Lower leg skin (tissue), 3 donors: ENCODE measurements around the gene PLAGL2.

Experiments used
- POLR2A ChIP-seq, 2 donors: fragments of 450-650 bp; IDR thresholded peaks; one replicate each; pipeline ENCODE4 v1.6.1; 2016 to 2017; ENCODE audit warnings: antibody characterized with exemption in 2 of 2, mild to moderate bottlenecking in 1 of 2, moderate library complexity in 1 of 2
- TF ChIP-seq, protein P1 (sequence below), 3 donors: fragments of 450-650 bp; IDR thresholded peaks; one replicate each; pipeline ENCODE4 v1.5.1; 2016; ENCODE audit warnings: antibody characterized with exemption in 3 of 3, mild to moderate bottlenecking in 3 of 3, moderate library complexity in 2 of 3

DNA sequence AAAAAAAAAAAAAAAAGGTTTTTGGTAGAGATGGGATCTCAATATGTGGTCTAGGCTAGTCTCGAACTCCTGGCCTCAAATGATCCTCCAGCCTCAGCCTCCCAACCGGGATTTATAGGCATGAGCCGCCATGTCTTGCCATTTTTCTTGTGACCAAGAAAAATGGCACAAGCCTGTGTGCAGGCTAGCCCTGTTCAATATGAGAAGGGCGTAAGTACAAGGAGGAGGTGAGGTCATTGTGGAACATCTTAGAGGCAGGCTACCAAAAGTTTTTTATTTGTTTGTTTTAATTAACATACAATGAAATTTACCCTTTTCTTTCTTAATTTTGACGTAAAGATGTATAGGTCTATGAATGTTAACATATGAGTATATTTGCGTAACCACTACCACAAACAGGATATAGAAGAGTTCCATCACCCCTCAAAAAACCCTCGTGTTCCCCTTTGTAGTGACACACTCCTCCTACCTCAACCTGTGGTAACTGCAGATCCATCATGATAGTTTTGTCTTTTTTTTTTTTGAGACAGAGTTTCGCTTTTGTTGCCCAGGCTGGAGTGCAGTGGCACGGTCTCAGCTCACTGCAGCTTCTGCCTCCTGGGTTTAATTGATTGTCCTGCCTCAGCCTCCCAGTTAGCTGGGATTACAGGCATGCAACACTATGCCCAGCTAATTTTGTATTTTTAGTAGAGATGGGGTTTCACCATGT, 41.6 kb upstream of the PLAGL2 start:
- TF ChIP-seq, protein P1, sequence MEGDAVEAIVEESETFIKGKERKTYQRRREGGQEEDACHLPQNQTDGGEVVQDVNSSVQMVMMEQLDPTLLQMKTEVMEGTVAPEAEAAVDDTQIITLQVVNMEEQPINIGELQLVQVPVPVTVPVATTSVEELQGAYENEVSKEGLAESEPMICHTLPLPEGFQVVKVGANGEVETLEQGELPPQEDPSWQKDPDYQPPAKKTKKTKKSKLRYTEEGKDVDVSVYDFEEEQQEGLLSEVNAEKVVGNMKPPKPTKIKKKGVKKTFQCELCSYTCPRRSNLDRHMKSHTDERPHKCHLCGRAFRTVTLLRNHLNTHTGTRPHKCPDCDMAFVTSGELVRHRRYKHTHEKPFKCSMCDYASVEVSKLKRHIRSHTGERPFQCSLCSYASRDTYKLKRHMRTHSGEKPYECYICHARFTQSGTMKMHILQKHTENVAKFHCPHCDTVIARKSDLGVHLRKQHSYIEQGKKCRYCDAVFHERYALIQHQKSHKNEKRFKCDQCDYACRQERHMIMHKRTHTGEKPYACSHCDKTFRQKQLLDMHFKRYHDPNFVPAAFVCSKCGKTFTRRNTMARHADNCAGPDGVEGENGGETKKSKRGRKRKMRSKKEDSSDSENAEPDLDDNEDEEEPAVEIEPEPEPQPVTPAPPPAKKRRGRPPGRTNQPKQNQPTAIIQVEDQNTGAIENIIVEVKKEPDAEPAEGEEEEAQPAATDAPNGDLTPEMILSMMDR (IDR thresholded peaks at IDR 0.05), result no peak
- no peak for TF ChIP-seq POLR2A (IDR thresholded peaks at IDR 0.05)
